Vagina (tissue), 2 donors: ENCODE measurements around the gene A4GALT.

Experiments
- CTCF ChIP-seq, 3 experiments: fragments of 450-650 bp in 2 of 3; fragments of 200-600 bp in 1 of 3; sonication (generic) in 1 of 3; IDR thresholded peaks; one replicate each; pipeline ENCODE4 v1.5.1; 2017 to 2019; ENCODE audit warnings: antibody characterized with exemption in 3 of 3, mild to moderate bottlenecking in 2 of 3, moderate library complexity in 2 of 3
- POLR2A ChIP-seq, 2 donors: fragments of 450-650 bp; IDR thresholded peaks; one replicate each; pipeline ENCODE4 v1.6.1; 2017; ENCODE audit warnings: antibody characterized with exemption in 2 of 2, mild to moderate bottlenecking in 2 of 2, moderate library complexity in 2 of 2
- POLR2AphosphoS5 ChIP-seq, 2 donors: sonication (generic); formaldehyde crosslinking; IDR thresholded peaks; one replicate each; pipeline ENCODE4 v1.9.0; 2017; ENCODE audit warnings: antibody characterized with exemption in 2 of 2, mild to moderate bottlenecking in 2 of 2, low read depth in 1 of 2; ENCODE audit not compliant: insufficient read depth in 1 of 2

- TF ChIP-seq POLR2A (IDR thresholded peaks at IDR 0.05) = no peak
- no peak for TF ChIP-seq POLR2AphosphoS5 (IDR thresholded peaks at IDR 0.05; ENCODE audit: insufficient read depth in 1 of 2, low read depth in 1 of 2)
- TF ChIP-seq CTCF (IDR thresholded peaks at IDR 0.05) = no peak
These were observed 20.3 kb downstream of the A4GALT start for GRCh38 chr22:42700355-42700754.
